ENCODE data around the gene NUP37. TPM values are rescaled to one million over a fixed set of nuclear protein-coding genes. Genes with fewer than 3 reads are reported as not detected.
"Not testable (repeated sequence)": the region's sequence is repeated elsewhere in the genome, so short reads cannot be mapped to it uniquely, and the experiment has no call there.

NUP37 gene
- total and polyA plus RNA-seq, 9 donors: 16.3 to 24.4 (median 19.2) TPM

DNA sequence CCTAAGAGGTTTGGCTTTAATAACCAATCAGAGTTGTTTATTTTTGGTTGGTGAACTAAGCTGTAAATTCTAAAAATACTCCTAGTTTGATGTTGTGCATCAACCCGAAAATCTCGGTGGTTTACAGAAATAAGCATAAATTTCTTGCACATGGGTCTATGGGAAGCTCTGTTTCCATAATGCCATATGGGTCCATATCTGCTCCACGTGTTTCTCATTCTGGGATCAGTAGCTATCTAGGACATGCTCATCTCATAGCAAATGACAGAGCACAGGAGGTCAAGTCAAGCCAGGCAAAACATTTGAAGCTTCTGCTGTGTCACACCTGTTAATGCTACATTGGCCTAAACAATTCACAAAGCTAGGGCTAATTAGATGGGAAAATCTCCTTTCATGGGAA is 23.1 kb downstream of the NUP37 start:
- 73% methylated on average over 2 of the region's 3 CpGs for WGBS (ENCODE audit: insufficient coverage)

DNA sequence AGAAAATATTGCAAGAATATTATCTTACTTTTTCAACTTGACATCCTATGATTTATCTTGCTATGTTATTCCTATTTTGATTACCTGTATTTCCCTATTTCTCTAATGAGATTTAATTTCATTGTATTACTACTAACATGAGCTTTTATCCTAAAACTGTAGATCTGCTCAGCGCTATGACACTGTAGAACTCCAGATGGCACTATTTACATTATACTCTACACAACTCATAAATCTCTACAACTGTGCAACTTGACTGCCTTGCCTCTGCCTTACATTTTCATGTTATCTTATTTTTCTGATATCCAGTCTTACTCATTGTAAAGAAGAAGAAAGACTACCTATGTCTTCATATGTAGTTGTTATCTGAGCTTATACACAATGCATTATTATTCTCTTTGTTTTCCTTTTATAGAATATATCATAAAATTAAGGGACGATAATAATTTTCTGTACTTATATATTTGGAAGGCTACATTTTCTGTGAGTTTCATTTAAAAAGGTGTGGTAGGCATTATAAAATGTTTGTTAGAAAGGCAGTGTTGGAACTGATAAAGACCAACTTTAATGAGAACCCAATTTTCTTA is 24.1 kb downstream of the NUP37 start:
- WGBS (ENCODE audit: insufficient coverage): no CpG with 5 or more reads among the region's 2 CpGs
- Histone ChIP-seq H3K27me3 (ENCODE audit: control insufficient read depth, insufficient read depth, low read length) (no peaks in the 10 kb centered on the region), H3K9me3 (replicated peaks; ENCODE audit: control insufficient read depth, low read depth, low read length) (no peaks in the 10 kb centered on the region), H3K36me3 (ENCODE audit: control insufficient read depth, insufficient read depth, low read length) (peaks cover 7% of the 10 kb centered on the region), H3K4me1 (ENCODE audit: control insufficient read depth, insufficient read depth, low read length) (no peaks in the 10 kb centered on the region), H3K27ac (ENCODE audit: low read length) (no peak overlapping the region), H3K4me3 (ENCODE audit: low read length) (no peak overlapping the region)
- peak; percentile 43 for DNase-seq

More for the DNA sequence above, 23.1 kb downstream of the NUP37 start:
- H3K9me3 ChIP-seq (replicated peaks; ENCODE audit: control insufficient read depth, low read depth, low read length): no peaks in the 10 kb centered on the region
- no peak overlapping the region for H3K27ac ChIP-seq (ENCODE audit: low read length)
- no peaks in the 10 kb centered on the region for H3K27me3 ChIP-seq (ENCODE audit: control insufficient read depth, insufficient read depth, low read length)
- no peak overlapping the region for H3K4me3 ChIP-seq (ENCODE audit: low read length)
- no peaks in the 10 kb centered on the region for H3K4me1 ChIP-seq (ENCODE audit: control insufficient read depth, insufficient read depth, low read length)
- H3K36me3 ChIP-seq (ENCODE audit: control insufficient read depth, insufficient read depth, low read length): peaks cover 7% of the 10 kb centered on the region
- DNase-seq: no peak

DNA sequence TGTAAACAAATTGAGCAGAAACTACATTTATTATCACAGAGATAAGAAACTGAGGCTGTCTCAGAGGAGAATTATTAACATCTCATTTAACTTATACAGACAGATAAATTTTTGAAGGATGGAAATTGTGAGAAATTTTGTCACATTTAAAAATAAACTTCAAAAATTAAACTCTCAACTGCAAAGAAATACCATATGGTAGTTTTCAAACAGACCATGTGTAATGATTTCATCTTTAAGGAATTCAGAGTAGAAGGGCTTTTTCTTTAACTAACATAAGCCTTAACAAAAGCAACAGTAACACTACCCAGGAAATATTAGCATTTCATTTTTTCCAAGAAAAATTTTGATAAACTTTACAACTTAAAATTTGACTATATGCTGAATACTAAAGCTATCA is 26.6 kb downstream of the NUP37 start:
- no peak overlapping the region for H3K4me3 ChIP-seq (ENCODE audit: low read length)
- no peaks in the 10 kb centered on the region for H3K27me3 ChIP-seq (ENCODE audit: control insufficient read depth, insufficient read depth, low read length)
- H3K4me1 ChIP-seq (ENCODE audit: control insufficient read depth, insufficient read depth, low read length): no peaks in the 10 kb centered on the region
- H3K9me3 ChIP-seq (replicated peaks; ENCODE audit: control insufficient read depth, low read depth, low read length): no peaks in the 10 kb centered on the region
- peak; percentile 32 for DNase-seq
- H3K36me3 ChIP-seq (ENCODE audit: control insufficient read depth, insufficient read depth, low read length): peaks cover 3% of the 10 kb centered on the region
- no peak overlapping the region for H3K27ac ChIP-seq (ENCODE audit: low read length)

DNA sequence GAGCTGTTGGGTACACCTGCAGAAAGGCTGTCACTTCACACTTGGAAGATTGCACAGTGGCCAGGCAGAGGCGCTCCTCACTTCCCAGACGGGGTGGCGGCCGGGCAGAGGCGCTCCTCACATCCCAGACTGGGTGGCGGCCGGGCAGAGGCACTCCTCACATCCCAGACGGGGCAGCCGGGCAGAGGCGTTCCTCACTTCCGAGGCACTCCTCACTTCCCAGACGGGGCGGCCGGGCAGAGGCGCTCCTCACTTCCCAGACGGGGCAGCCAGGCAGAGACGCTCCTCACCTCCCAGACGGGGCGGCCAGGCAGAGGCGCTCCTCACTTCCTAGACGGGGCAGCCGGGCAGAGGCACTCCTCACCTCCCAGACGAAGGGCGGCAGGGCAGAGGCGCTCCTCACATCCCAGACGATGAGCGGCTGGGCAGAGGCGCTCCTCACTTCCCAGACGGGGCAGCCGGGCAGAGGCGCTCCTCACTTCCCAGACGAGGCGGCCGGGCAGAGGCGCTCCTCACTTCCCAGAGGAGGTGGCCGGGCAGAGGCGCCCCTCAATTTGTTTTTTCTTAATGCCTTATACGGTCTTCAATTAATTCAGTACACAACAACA is 30.6 kb downstream of the NUP37 start:
- WGBS (ENCODE audit: insufficient coverage): 99% methylated on average over 31 of the region's 38 CpGs
- not testable (repeated sequence) for H3K27ac ChIP-seq (ENCODE audit: low read length); H3K9me3 ChIP-seq (replicated peaks; ENCODE audit: control insufficient read depth, low read depth, low read length); H3K27me3 ChIP-seq (ENCODE audit: control insufficient read depth, insufficient read depth, low read length); H3K36me3 ChIP-seq (ENCODE audit: control insufficient read depth, insufficient read depth, low read length); H3K4me3 ChIP-seq (ENCODE audit: low read length); H3K4me1 ChIP-seq (ENCODE audit: control insufficient read depth, insufficient read depth, low read length); DNase-seq

DNA sequence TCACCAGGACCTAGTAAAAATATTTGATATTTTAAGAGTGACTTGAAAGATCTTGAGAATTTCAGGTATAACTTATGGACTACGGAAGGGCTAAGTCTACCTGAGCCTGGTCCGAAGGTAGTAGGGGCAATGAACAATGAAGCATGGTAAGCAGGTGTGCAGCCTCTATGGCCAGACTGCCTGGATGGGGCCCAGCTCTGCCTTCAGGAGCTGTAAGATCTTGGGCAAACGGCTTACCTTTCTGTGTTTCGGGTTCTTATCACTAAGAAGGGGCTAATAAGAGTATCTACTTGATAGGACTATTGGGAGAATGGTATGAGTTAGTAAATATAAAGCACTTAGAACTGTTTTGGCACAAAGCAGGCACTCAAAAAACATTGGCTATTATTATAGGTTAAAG is 39.1 kb downstream of the NUP37 start:
- 93% methylated on average over 4 of the region's 4 CpGs for WGBS (ENCODE audit: insufficient coverage)
- Histone ChIP-seq H3K4me3 (ENCODE audit: low read length) (no peak overlapping the region), H3K27ac (ENCODE audit: low read length) (no peak overlapping the region), H3K27me3 (ENCODE audit: control insufficient read depth, insufficient read depth, low read length) (no peaks in the 10 kb centered on the region), H3K9me3 (replicated peaks; ENCODE audit: control insufficient read depth, low read depth, low read length) (no peaks in the 10 kb centered on the region), H3K4me1 (ENCODE audit: control insufficient read depth, insufficient read depth, low read length) (no peaks in the 10 kb centered on the region), H3K36me3 (ENCODE audit: control insufficient read depth, insufficient read depth, low read length) (peaks cover 29% of the 10 kb centered on the region)
- DNase-seq: no peak

DNA sequence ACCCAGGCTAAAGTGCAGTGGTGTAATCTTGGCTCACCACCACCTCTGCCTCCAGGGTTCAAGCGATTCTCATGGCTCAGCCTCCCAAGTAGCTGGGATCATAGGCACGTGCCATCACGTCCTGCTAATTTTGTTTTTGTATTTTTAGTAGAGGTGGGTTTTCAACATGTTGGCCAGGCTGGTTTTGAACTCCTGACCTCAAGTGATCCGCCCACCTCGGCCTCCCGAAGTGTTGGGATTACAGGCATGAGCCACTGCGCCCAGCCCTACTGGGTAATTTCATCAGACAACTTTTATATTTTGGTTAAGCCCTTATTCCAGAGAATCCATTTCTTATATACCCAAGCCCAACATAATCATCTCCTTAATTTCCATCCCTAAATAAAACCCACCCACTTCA is 47.8 kb downstream of the NUP37 start:
- not testable (repeated sequence) for H3K9me3 ChIP-seq (replicated peaks; ENCODE audit: control insufficient read depth, low read depth, low read length); H3K4me1 ChIP-seq (ENCODE audit: control insufficient read depth, insufficient read depth, low read length); H3K27me3 ChIP-seq (ENCODE audit: control insufficient read depth, insufficient read depth, low read length); H3K36me3 ChIP-seq (ENCODE audit: control insufficient read depth, insufficient read depth, low read length); H3K27ac ChIP-seq (ENCODE audit: low read length); DNase-seq; H3K4me3 ChIP-seq (ENCODE audit: low read length)
- no CpG with 5 or more reads among the region's 7 CpGs for WGBS (ENCODE audit: insufficient coverage)

DNA sequence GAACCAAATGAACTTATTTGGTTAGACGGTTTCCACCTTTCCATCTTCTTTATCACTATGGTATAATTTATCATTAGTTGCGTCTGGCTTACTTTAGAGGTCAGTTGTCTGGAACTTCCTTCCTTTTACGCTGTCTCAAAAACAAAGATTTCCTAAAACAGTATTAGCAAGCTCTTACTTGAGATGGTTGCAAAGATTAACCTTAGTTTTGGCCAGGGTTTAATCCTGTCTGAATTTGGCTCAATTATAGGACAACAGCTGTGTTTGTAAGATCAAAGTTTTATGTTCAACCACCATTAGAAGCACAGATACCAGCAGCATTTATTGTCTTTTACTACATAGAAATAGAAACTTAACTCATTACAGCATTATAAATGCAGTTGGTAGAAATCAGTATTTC is 50.2 kb downstream of the NUP37 start:
- Histone ChIP-seq H3K9me3 (replicated peaks; ENCODE audit: control insufficient read depth, low read depth, low read length) (no peaks in the 10 kb centered on the region), H3K4me3 (ENCODE audit: low read length) (no peak overlapping the region), H3K27ac (ENCODE audit: low read length) (no peak overlapping the region), H3K27me3 (ENCODE audit: control insufficient read depth, insufficient read depth, low read length) (no peaks in the 10 kb centered on the region), H3K36me3 (ENCODE audit: control insufficient read depth, insufficient read depth, low read length) (no peaks in the 10 kb centered on the region), H3K4me1 (ENCODE audit: control insufficient read depth, insufficient read depth, low read length) (no peaks in the 10 kb centered on the region)
- no CpG with 5 or more reads among the region's 3 CpGs for WGBS (ENCODE audit: insufficient coverage)
- DNase-seq: no peak

DNA sequence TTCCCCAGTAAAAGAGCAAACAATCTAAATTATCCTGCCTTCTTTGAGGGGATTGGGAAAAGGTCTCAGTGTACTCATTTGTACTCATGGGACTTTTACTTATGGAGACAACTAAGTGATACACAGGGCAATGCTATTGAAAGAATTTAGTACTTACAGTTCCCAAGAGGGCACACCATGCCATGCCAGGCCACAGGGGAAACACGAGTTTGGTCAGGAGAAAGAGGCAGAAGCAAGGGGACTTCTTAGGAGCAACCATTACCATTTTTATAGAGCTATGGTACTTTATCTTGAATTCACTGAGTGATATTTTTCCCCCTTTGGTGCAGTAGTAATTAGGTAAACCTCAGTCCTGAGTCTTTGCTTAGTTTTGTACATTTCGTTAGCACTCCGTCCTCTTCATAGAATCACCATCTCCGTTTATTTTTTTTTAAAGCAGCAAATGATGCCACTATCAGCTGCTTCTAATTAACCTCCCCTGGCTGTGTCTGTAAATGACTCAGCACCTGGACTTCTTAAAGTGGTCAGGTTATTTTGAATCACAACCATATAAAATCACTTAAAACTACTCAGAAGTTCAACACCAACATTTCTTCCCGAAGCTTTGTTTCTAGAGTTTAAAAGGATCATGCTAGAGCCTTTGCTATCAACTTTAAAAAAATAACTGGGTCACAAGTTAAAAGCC is 52.2 kb downstream of the NUP37 start:
- Histone ChIP-seq H3K36me3 (ENCODE audit: control insufficient read depth, insufficient read depth, low read length) (no peaks in the 10 kb centered on the region), H3K4me1 (ENCODE audit: control insufficient read depth, insufficient read depth, low read length) (no peaks in the 10 kb centered on the region), H3K9me3 (replicated peaks; ENCODE audit: control insufficient read depth, low read depth, low read length) (no peaks in the 10 kb centered on the region), H3K27me3 (ENCODE audit: control insufficient read depth, insufficient read depth, low read length) (no peaks in the 10 kb centered on the region), H3K4me3 (ENCODE audit: low read length) (no peak overlapping the region), H3K27ac (ENCODE audit: low read length) (no peak overlapping the region)
- DNase-seq: no peak
- WGBS (ENCODE audit: insufficient coverage): no CpG with 5 or more reads among the region's 5 CpGs

DNA sequence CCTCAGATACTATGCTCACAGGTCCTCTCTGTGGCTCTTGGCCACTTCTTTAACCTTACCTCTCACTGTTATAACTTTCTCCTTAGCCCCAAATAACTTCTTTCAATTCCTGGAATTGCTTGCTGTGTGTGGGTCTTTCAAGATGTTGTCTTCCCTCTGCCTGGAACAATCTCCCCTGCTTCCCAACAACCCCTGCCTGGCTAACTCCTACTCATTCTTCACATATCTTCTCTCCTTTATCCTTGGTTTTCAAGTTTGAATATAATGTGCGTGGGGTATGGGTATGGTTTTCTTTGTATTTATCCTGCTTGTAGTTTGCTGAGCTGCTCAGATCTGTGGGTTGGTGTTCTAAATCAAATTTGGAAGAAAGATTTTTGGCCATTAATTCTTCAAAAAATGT is 55.4 kb downstream of the NUP37 start:
- DNase-seq: no peak
- H3K4me1 ChIP-seq (ENCODE audit: control insufficient read depth, insufficient read depth, low read length): no peaks in the 10 kb centered on the region
- no peaks in the 10 kb centered on the region for H3K9me3 ChIP-seq (replicated peaks; ENCODE audit: control insufficient read depth, low read depth, low read length)
- no peak overlapping the region for H3K4me3 ChIP-seq (ENCODE audit: low read length)
- WGBS (ENCODE audit: insufficient coverage): no CpG with 5 or more reads among the region's 1 CpG
- H3K27ac ChIP-seq (ENCODE audit: low read length): no peak overlapping the region
- peaks cover under 1% of the 10 kb centered on the region for H3K36me3 ChIP-seq (ENCODE audit: control insufficient read depth, insufficient read depth, low read length)
- no peaks in the 10 kb centered on the region for H3K27me3 ChIP-seq (ENCODE audit: control insufficient read depth, insufficient read depth, low read length)

DNA sequence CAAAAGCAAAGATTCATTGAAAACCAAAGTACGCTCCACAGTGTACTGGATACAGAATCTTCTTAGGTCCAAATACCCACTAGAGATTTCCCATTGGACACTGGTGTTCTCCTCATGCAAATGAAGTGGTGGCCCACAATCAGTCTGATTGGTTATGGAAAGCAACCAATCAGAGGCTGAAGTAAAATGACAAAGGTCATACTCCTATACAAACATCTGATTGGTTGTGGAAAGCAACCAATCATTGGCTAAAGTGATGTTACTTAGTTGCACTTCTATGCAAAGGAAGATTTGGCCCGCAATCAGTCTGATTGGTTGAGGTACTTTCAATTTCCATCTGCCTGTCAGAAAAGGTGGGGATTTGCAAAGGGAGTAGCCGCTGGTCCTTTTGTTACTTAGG is 56.8 kb downstream of the NUP37 start:
- no peak overlapping the region for H3K27ac ChIP-seq (ENCODE audit: low read length)
- H3K4me3 ChIP-seq (ENCODE audit: low read length): no peak overlapping the region
- H3K4me1 ChIP-seq (ENCODE audit: control insufficient read depth, insufficient read depth, low read length): no peaks in the 10 kb centered on the region
- no peaks in the 10 kb centered on the region for H3K9me3 ChIP-seq (replicated peaks; ENCODE audit: control insufficient read depth, low read depth, low read length)
- no peak for DNase-seq
- H3K27me3 ChIP-seq (ENCODE audit: control insufficient read depth, insufficient read depth, low read length): no peaks in the 10 kb centered on the region
- no CpG with 5 or more reads among the region's 3 CpGs for WGBS (ENCODE audit: insufficient coverage)
- H3K36me3 ChIP-seq (ENCODE audit: control insufficient read depth, insufficient read depth, low read length): peaks cover 5% of the 10 kb centered on the region
